Kidney capillary endothelial cell (primary cell): ENCODE measurements around the gene C17orf107.
"Not testable (repeated sequence)": the region's sequence is repeated elsewhere in the genome, so short reads cannot be mapped to it uniquely, and the experiment has no call there.

Source experiments
- DNase-seq: peaks from one replicate; pipeline ENCODE4 v3.0.0-alpha.2; 2018; ENCODE audit warnings: low spot score

The C17orf107 gene

GRCh38 chr17:4901108-4901647, 1.8 kb downstream of the C17orf107 start:
- no peak for DNase-seq

DNA sequence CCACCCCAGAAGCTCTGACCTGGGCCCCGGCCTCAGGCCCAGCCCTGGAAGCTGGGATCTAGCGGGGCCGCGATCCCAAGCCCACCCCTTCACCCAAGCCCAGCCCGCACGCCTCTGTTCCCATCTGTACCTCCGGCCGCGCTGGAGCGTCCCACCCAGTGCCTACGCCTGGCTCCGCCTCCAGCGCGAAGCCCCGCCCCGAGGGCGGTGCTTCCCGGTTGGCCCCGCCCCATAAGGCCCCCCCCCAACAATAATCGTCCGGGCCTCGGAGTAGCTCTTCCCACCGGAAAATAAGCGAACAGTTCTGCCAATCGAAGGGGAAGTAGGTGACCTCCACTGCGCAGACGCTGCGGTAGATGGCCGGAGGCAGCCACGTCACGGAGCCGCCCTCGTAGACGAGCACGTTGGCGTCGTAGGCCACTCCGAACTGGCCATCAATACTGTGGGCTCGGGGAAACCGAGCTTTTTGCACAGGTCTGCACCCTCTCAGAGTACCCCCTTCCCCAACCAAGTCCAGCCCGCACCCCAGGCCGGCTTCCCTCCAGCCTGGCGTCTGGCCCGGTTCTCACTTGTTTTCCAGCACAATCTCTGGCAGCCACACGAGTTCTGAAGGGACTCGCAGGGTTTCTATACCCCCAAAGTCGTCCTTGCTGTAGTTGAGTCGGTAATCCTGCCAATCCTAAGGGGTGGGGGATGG, 2.5 kb downstream of the C17orf107 start:
- no peak for DNase-seq

- DNase-seq: no peak
These were observed 3.2 kb downstream of the C17orf107 start for GRCh38 chr17:4902540-4902939.

DNA sequence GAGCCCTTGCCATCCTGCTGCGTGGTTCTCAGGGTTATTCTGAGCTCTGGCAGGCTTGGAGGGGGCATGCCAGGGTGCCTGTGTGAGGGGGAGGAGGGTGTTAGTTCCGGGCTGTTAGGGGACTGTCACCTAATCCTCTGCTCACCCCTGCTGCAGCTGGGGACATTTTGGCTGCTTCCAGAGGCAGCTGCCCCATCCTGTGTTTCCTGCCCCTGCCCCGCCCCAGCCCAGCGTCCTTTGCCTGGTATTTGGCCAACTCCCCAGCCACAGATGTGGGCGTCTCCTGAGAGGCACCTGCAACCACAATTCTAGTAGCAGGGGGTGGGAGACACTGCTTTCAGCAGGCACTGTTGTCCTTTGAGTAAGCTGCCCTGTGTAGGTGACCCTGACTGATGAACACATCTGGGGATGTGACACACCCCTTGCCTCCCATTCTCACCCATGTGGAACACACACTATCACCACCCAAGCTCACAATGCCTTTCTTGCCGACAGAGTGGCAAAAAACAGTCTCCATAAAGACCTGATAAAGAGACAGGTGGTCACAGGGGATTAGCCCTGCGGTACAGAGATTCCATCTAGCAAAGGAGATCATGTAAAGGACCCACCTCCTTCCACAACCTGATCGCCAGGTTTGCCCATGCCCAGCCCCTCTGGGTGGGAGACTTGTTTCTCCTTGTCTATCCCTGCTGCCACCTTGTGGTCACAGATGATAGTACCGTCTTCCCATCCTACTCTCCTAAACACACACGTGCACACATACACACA, 3.9 kb downstream of the C17orf107 start, which contains the start of gene CHRNE:
TSS of gene CHRNE (minus strand) at position 48 of the 768 bp plus-strand sequence. CDS start at position 13, 35 bp downstream.
- peak; percentile 54 for DNase-seq

- not testable (repeated sequence) for DNase-seq
These were observed 7.3 kb downstream of the C17orf107 start for GRCh38 chr17:4906642-4907041.

- DNase-seq: no peak
These were observed 9.0 kb downstream of the C17orf107 start for GRCh38 chr17:4908301-4908700.

DNA sequence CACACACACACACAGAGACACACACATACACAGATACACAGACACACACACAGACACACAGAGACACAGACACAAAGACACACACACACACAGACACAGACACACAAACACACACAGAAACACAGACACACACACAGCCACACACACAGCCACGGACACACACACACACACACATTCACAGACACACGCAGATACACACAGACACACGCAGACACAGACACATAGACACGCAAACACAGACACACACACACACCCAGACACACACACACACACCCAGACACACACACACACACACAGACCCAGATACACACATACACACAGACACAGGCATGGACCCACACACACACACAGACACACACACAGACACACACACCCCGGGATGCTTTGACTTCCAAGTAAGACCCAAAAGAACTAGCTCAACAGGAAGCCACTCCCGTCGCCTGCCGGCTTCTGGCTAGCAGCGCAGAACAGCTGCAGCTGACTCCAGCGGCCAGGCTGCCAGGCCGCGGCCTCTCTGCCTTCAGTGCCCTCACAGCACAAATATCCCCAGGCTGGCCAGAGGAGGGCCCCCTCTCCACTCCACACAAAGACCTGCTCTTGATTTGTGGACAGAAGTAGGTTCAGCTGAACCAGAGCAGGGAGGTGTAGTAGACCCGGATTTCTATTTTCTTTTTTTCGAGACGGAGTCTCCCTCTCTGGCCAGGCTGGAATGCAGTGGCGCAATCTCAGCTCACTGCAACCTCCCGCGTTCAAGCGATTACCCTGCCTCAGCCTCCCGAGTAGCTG, 9.6 kb downstream of the C17orf107 start:
- peak; percentile 95 for DNase-seq

GRCh38 chr17:4913994-4914393, 14.7 kb downstream of the C17orf107 start:
- no peak for DNase-seq

- DNase-seq: not testable (repeated sequence)
These were observed 15.2 kb downstream of the C17orf107 start for GRCh38 chr17:4914551-4914950.

GRCh38 chr17:4919511-4920047, 20.2 kb downstream of the C17orf107 start:
- no peak for DNase-seq

DNA sequence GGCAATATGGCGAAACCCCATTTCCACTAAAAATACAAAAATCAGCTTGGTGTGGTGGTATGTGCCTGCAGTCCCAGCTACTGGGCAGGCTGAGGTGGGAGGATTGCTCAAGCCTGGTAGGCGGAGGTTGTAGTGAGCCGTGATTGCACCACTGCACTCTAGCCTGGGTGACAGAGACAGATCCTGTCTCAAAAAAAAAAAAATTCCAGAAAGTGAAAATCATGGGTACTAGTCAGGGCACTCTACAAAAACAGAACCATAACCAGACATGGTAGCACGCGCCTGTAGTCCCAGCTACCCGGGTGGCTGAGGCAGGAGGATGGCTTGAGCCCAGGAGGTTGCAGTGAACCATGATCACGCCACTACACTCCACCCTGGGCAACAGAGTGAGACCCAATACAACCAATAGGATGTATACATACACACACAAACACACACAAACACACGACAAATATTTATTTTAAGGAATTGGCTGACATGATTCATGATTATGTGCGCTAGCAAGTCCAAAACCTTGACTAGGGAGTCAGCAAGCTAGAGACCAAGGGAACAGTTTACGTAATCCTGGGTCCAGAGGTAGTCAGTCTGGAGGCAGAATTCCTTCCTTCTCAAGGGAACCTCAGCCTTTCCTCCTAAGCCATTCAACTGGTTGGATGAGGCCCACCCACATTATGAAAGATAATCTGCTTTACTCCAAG, 21.2 kb downstream of the C17orf107 start:
- DNase-seq: no peak

DNA sequence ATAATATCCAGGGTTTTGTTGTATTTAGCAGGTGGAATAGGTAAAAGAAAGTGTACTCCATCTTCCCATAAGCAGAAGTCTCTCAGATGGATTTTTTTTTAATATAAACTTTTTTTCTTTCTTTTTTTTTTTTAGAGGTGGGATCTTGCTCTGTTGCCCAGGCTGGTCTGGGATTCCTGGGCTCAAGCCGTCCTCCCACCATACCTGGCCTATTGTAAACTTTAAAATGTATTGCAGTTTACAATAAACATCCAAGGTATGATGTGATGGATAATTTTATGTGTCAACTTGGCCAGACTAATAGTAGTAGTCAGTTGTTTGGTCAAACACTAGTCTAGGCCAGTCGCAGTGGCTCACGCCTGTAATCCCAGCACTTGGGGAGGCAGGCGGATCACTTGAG, 22.0 kb downstream of the C17orf107 start:
- no peak for DNase-seq

DNA sequence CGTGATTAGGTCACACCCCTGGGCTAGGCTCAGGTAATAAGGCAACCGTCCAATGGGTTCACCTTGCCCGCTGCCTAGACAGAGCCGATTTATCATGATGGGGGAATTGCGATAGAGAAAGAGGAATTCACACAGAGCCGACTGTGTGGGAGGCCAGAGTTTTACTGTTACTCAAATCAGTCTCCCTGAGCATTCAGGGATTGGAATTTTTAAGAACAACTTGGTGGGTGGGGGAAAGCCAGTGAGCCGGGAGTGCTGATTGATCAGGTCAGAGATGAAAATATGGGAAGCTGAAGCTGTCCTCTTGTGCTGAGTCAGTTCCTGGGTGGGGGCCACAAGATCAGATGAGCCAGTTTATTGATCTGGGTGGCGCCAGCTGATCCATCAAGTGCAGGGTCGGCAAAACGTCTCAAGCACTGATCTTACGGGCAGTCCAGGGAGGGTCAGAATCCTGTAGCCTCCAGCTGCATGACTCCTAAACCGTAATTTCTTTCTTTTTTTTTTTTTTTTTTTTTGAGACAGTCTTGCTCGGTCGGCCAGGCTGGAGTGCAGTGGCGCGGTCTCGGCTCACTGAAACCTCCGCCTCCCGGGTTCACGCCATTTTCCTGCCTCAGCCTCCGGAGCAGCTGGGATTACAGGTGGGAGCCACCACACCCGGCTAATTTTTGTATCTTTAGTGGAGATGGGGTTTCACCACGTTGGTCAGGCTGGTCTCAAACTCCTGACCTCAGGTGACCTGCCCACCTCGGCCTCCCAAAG, 27.4 kb downstream of the C17orf107 start:
- DNase-seq: not testable (repeated sequence)

- no peak for DNase-seq
These were observed 29.5 kb downstream of the C17orf107 start for GRCh38 chr17:4928881-4929280.

DNA sequence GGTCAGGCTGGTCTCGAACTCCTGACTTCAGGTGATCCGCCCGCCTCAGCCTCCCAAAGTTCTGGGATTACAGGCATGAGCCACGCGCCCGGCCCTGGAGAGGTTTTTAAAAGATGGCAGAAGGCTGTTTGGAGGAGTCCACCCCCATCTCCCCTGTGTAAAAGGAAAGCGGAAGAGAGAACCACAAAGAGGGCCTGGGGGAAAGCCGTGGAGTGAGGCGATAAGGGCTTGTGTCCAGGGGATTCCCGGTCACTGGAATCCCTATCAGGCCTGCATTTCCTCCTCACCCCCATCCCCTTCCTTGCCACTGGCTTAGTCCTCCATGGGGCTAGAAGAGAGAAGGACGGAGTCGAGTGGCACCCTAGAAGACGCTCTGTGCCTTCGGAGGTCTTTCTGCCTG, 32.6 kb downstream of the C17orf107 start, which contains the start of gene GP1BA:
TSS of gene GP1BA (plus strand) at position 315 of the 400 bp plus-strand sequence. CDS start 328 bp downstream, outside the sequence.
- DNase-seq: no peak

GRCh38 chr17:4932756-4933155, 33.4 kb downstream of the C17orf107 start:
- no peak for DNase-seq

DNA sequence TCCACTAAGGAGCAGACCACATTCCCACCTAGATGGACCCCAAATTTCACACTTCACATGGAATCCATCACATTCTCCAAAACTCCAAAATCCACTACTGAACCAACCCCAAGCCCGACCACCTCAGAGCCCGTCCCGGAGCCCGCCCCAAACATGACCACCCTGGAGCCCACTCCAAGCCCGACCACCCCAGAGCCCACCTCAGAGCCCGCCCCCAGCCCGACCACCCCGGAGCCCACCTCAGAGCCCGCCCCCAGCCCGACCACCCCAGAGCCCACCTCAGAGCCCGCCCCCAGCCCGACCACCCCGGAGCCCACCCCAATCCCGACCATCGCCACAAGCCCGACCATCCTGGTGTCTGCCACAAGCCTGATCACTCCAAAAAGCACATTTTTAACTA, 34.3 kb downstream of the C17orf107 start:
- DNase-seq: no peak

DNA sequence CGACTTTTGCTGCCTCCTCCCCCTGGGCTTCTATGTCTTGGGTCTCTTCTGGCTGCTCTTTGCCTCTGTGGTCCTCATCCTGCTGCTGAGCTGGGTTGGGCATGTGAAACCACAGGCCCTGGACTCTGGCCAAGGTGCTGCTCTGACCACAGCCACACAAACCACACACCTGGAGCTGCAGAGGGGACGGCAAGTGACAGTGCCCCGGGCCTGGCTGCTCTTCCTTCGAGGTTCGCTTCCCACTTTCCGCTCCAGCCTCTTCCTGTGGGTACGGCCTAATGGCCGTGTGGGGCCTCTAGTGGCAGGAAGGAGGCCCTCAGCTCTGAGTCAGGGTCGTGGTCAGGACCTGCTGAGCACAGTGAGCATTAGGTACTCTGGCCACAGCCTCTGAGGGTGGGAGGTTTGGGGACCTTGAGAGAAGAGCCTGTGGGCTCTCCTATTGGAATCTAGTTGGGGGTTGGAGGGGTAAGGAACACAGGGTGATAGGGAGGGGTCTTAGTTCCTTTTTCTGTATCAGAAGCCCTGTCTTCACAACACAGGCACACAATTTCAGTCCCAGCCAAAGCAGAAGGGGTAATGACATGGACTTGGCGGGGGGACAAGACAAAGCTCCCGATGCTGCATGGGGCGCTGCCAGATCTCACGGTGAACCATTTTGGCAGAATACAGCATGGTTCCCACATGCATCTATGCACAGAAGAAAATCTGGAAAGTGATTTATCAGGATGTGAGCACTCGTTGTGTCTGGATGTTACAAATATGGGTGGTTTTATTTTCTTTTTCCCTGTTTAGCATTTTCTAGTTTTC, 35.0 kb downstream of the C17orf107 start:
- DNase-seq: peak; percentile 42

DNA sequence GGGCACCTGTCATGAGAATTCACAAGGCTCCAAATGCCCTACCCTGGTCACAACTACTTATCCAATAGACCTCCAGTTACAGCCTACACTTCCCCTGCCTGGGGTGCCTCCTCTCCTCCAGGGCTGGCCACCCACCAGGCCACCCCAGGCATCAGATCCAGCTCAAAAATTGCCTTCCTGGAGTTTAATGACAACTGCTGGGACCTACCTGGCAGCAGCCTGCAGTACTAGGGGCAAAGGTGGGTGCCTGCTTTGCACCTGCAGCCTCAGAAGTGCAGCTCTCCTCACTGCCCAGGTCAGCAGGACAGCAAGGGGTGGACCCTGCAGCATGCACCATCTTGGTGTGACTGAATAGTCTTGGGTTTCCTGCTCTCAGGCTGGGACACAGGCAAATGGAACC, 36.3 kb downstream of the C17orf107 start:
- DNase-seq: no peak

DNA sequence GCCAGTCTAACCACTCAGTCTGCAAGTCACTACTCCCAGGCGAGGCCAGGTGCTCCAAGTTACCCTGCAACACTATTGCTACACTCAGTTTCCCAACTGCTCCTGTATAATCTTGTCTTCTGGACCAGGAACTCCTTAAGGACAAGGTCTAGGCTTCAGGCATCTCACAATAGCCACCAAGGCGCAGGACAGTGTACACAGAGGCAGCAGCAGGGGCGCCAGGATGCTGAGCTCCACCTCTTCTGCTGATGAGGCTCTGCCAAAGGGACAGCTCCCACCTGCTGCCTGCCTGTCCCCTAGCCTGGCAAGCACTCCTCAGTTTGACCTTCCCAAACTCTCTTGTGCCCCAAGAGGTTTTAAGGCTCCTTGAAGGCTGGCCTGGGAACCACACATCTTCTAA, 37.1 kb downstream of the C17orf107 start:
- no peak for DNase-seq
